ENCODE results near the gene SORBS1. TPM values are rescaled to one million over a fixed set of nuclear protein-coding genes. Genes with fewer than 3 reads are reported as not detected.
A peak's percentile ranks its signal among the peaks of the same experiment; 100 is the strongest.

SORBS1 gene
- total RNA-seq, 6 experiments from 2014 or later: 56.4 to 97.9 (median 76.5) TPM

DNA sequence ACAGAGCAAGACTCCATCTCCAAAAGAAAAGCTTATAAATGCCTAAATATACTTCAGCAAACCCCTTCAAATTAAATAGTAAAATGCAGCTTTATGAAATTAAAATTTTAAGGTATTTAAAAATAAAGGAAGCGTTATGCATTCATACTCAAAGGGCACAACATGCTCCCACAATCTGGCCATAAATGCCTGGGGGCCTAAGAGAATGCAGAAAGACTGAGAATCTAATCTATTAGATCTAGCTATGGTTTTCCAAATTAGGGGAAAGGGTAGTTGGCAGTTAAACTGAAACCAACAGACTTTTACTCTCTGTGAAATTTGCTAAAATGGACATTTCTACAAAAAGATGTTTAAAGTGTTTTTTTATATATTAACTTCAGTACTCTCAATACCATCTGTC lies 40.6 kb downstream of the SORBS1 start:
- H3K9me3 ChIP-seq: no peaks in the 10 kb centered on the region
- TF ChIP-seq POLR2A (IDR thresholded peaks at IDR 0.05): no peak
- TF ChIP-seq, protein P1, sequence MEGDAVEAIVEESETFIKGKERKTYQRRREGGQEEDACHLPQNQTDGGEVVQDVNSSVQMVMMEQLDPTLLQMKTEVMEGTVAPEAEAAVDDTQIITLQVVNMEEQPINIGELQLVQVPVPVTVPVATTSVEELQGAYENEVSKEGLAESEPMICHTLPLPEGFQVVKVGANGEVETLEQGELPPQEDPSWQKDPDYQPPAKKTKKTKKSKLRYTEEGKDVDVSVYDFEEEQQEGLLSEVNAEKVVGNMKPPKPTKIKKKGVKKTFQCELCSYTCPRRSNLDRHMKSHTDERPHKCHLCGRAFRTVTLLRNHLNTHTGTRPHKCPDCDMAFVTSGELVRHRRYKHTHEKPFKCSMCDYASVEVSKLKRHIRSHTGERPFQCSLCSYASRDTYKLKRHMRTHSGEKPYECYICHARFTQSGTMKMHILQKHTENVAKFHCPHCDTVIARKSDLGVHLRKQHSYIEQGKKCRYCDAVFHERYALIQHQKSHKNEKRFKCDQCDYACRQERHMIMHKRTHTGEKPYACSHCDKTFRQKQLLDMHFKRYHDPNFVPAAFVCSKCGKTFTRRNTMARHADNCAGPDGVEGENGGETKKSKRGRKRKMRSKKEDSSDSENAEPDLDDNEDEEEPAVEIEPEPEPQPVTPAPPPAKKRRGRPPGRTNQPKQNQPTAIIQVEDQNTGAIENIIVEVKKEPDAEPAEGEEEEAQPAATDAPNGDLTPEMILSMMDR (IDR thresholded peaks at IDR 0.05): no peak
- intact Hi-C loops (cut with DNase I): no loop called here
- peaks cover 0 to 45% (median 19%) of the 10 kb centered on the region in 4 donors for H3K4me1 ChIP-seq
- H3K36me3 ChIP-seq: no peaks in the 10 kb centered on the region
- no peak overlapping the region for H3K4me3 ChIP-seq
- no peaks in the 10 kb centered on the region for H3K27me3 ChIP-seq
- DNase-seq (no peak), ATAC-seq (no peak)
- H3K27ac ChIP-seq: no peak overlapping the region
- 100% methylated on average over 1 of the region's 1 CpG for WGBS (ENCODE audit: insufficient coverage, low coverage, low lambda C conversion rate, missing lambda C conversion rate)

DNA sequence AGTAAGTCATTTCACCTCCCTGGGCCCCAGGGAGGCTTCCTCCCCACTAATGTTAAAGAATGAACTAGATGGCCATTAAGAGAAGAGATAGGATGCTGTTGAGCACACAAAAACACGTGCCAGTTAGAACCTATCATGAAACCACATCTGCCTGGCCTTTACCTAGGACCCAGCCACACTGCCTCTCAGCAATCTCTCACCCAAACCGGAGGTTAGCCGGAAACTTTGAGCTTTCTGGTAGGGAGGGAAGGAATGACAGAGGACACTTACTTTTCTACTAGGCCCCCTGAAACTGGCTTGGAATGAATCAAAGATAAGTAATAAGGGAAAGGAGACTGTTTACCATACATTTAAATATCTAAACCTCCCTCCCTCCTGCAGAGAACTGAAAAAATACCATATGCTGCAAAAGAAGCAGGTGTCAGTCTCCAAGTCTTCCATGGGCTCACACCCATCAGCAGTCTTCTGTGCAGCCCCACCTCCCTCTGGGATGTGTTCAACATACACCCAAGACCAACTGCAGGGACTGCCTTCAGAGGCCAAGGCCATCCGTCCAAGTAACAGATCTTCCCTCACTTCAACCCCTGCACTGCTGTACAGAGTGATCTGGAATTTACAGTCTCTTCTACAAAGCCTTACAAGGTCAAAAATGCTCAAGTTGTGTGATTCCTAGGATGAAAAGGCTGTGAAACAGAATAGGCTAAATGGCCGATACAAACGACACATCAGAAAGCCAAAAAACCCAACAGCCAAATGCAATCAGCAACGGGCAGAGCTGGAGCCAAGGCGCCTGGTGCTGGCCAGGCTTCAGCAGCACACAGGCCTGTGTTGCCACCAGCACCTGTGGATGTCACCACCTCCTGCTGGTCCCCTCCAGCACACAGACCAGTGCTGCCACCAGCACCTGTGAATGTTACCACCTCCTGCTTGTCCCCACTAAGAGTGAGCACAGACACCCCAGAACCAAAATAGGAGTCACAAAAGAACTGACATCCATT lies 42.4 kb downstream of the SORBS1 start:
- peak; percentile 50 to 74 (median 68) for DNase-seq
- ATAC-seq: peak; percentile 41 to 76 (median 65)
- no peaks in the 10 kb centered on the region for H3K9me3 ChIP-seq
- TF ChIP-seq, protein P1 (IDR thresholded peaks at IDR 0.05): peak in 1 of 4 donors; percentile 19
- TF ChIP-seq POLR2A (IDR thresholded peaks at IDR 0.05): no peak
- H3K4me3 ChIP-seq: no peak overlapping the region
- WGBS (ENCODE audit: insufficient coverage, low coverage, low lambda C conversion rate, missing lambda C conversion rate): 38% methylated on average over 5 of the region's 8 CpGs
- H3K27ac ChIP-seq: peak overlapping the region; percentile 71 to 90 (median 88)
- no peaks in the 10 kb centered on the region for H3K27me3 ChIP-seq
- intact Hi-C loops (cut with DNase I): no loop called here
- H3K36me3 ChIP-seq: no peaks in the 10 kb centered on the region
- H3K4me1 ChIP-seq: peaks cover 0 to 43% (median 23%) of the 10 kb centered on the region in 4 donors

DNA sequence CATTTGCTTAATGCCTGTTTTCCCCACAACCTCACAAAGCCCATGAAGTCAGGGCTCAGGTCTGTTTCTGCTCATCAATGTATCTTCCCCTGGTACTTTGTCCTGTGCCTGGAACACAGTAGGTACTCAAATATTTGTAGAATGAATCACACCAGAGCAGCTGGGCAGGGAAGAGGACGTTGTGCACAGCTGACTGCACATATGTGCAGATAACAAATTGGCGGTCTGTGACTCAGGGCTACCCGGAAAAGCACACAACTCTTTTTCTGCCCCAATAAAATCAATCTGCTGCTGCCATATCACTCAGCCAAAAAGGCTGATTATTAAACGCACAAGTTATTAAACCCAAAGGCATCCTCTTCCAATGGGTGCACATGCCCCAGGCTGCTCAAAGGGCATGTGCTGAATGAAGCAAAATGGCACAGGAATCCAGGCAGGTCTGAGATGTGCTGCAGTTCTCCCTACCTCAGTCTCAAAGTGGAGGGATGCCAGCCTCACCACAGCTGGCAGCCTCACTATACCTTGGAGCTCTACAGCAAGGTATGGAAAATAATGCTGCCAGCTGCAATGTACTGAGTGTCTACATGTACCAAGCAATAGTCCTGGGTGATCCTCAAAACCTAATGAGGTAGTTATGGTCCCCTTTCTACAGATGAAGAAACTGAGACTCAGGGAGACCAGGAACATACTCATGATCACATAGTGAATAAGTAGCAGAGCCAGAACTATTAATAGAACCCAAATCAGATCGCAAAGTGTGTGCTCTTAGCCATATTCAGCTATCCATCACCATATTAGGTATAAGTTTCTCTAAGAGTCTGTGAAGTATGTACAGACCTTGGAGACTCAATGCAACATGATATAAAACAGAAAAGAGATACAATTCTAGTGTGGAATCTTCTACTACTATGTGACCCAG lies 43.4 kb downstream of the SORBS1 start:
- 37% methylated on average over 5 of the region's 5 CpGs for WGBS (ENCODE audit: insufficient coverage, low coverage, low lambda C conversion rate, missing lambda C conversion rate)
- Histone ChIP-seq H3K36me3 (no peaks in the 10 kb centered on the region), H3K27me3 (no peaks in the 10 kb centered on the region), H3K9me3 (no peaks in the 10 kb centered on the region), H3K4me1 (peaks cover 0 to 50% (median 27%) of the 10 kb centered on the region in 4 donors), H3K4me3 (no peak overlapping the region), H3K27ac (peak overlapping the region; percentile 88 to 90 (median 88))
- ATAC-seq (peak; percentile 37 to 72 (median 64)), DNase-seq (peak in 1 of 3 donors; percentile 63)
- intact Hi-C loops (cut with DNase I): no loop called here
- peak; percentile 50 for TF ChIP-seq POLR2A (IDR thresholded peaks at IDR 0.05)
- TF ChIP-seq, protein P1 (IDR thresholded peaks at IDR 0.05): no peak

DNA sequence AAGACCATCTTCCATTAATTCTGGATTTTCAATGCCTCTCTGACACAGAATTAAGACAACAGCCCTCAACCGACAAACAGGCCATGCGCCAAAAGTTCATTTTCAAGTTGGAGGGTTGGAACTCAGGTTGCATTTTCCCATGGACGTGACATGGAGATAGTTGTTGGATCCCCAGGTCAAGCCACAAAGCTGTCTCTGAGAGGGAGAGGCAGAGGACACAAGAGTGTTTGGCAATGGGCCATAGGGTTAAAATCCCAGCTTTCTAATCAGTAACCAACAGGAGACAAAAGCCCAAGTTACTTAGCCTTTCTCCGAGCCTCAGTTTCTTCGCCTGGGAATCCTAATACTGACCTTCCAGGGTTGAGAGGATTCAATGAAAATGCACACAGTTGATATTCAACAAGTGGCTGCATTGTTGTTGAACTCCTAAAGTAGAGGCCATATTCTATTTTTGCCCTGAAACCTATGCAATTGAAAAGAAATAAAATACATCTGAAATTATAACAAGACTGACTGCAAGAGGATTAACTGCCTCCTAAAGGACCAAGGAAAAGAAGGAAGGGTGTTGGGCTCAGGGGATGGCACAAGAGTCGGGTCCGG lies 44.3 kb downstream of the SORBS1 start:
- WGBS (ENCODE audit: insufficient coverage, low coverage, low lambda C conversion rate, missing lambda C conversion rate): 52% methylated on average over 6 of the region's 7 CpGs
- peaks cover 0 to 55% (median 30%) of the 10 kb centered on the region in 4 donors for H3K4me1 ChIP-seq
- DNase-seq: peak in 1 of 3 donors; percentile 65

More for the DNA sequence above, 44.3 kb downstream of the SORBS1 start:
- H3K27me3 ChIP-seq: no peaks in the 10 kb centered on the region
- H3K9me3 ChIP-seq: no peaks in the 10 kb centered on the region
- TF ChIP-seq, protein P1 (IDR thresholded peaks at IDR 0.05): no peak
- no peak for TF ChIP-seq POLR2A (IDR thresholded peaks at IDR 0.05)
- peak overlapping the region; percentile 88 to 90 (median 88) for H3K27ac ChIP-seq
- intact Hi-C loops (cut with DNase I): no loop called here
- no peaks in the 10 kb centered on the region for H3K36me3 ChIP-seq
- ATAC-seq: peak in 3 of 4 donors; percentile 7 to 31 (median 16)
- H3K4me3 ChIP-seq: no peak overlapping the region
